Activated B cell treated with CpG ODN at 0.5 μM for 24 hours (primary cell): ENCODE results near the gene ATP1B2. TPM values are rescaled to one million over a fixed set of nuclear protein-coding genes. Genes with fewer than 3 reads are reported as not detected.

Source experiments
- ATAC-seq: fragments of 200-7000 bp; cut with Tn5 transposase; one replicate; pipeline ENCODE4 v1.10.0; 2021; ENCODE audit warnings: low read depth, mild to moderate bottlenecking, moderate library complexity
- CTCF ChIA-PET: fragments of 350-600 bp; sonication (Branson Sonifier 250); formaldehyde crosslinking; loops from one replicate; lab custom pipeline; 2021; ENCODE audit warnings: antibody characterized with exemption; lab: Charles Lee
- POLR2A ChIA-PET: fragments of 350-600 bp; sonication (Branson Sonifier 250); formaldehyde crosslinking; loops from one replicate; lab custom pipeline; 2021; ENCODE audit warnings: antibody characterized with exemption; lab: Charles Lee
- DNase-seq: peaks from one replicate; pipeline ENCODE4 v3.0.0; 2022
- H3K27ac Mint-ChIP-seq: one replicate; pipeline ENCODE4 v1.8.0; 2020; ENCODE audit warnings: mixed read lengths
- H3K27me3 Mint-ChIP-seq: one replicate; pipeline ENCODE4 v1.8.0; 2021; ENCODE audit warnings: mixed read lengths
- H3K36me3 Mint-ChIP-seq: one replicate; pipeline ENCODE4 v1.8.0; 2021; ENCODE audit warnings: low read depth, mixed read lengths
- H3K4me1 Mint-ChIP-seq: one replicate; pipeline ENCODE4 v1.8.0; 2021; ENCODE audit warnings: mixed read lengths
- H3K4me3 Mint-ChIP-seq: one replicate; pipeline ENCODE4 v1.8.0; 2020; ENCODE audit warnings: mild to moderate bottlenecking, mixed read lengths
- H3K9me3 Mint-ChIP-seq: one replicate; pipeline ENCODE4 v1.8.0; 2020; ENCODE audit warnings: mixed read lengths
- CTCF ChIP-seq: fragments of 200-600 bp; IDR thresholded peaks from one replicate; pipeline ENCODE4 v1.8.0; 2022; ENCODE audit warnings: antibody characterized with exemption, mild to moderate bottlenecking
- intact Hi-C: fragments of 100-400 bp; cut with micrococcal nuclease; formaldehyde crosslinking; loops from one replicate; pipeline ENCODE4 v1.15.1; 2024
- total RNA-seq: library from RNA; stranded (reverse); gene quantifications from 2 replicates; pipeline ENCODE4 v1.2.3, GENCODE V29; 2022

ATP1B2 gene
- total RNA-seq, 1 donor from 2014 or later, result not detected

- H3K36me3 Mint-ChIP-seq, result no peaks in the 10 kb centered on the region
- H3K4me1 Mint-ChIP-seq, result peaks cover 4% of the 10 kb centered on the region
- no peak for TF ChIP-seq CTCF
- H3K27me3 Mint-ChIP-seq, result peaks cover 7% of the 10 kb centered on the region
- no peak overlapping the region for H3K4me3 Mint-ChIP-seq
- POLR2A ChIA-PET, result interaction anchor here (1.4 kb wide), 1 partner anchor 16 kb away, joined by 3 read pairs; no protein-coding TSS in a partner anchor
- intact Hi-C loops, result no loop called here
- no peak for ATAC-seq
- H3K9me3 Mint-ChIP-seq, result no peaks in the 10 kb centered on the region
- DNase-seq, result no peak
- no peak overlapping the region for H3K27ac Mint-ChIP-seq
- CTCF ChIA-PET, result no interaction called here
Observed at GRCh38 chr17:7656958-7657609, 6.4 kb downstream of the ATP1B2 start.

DNA sequence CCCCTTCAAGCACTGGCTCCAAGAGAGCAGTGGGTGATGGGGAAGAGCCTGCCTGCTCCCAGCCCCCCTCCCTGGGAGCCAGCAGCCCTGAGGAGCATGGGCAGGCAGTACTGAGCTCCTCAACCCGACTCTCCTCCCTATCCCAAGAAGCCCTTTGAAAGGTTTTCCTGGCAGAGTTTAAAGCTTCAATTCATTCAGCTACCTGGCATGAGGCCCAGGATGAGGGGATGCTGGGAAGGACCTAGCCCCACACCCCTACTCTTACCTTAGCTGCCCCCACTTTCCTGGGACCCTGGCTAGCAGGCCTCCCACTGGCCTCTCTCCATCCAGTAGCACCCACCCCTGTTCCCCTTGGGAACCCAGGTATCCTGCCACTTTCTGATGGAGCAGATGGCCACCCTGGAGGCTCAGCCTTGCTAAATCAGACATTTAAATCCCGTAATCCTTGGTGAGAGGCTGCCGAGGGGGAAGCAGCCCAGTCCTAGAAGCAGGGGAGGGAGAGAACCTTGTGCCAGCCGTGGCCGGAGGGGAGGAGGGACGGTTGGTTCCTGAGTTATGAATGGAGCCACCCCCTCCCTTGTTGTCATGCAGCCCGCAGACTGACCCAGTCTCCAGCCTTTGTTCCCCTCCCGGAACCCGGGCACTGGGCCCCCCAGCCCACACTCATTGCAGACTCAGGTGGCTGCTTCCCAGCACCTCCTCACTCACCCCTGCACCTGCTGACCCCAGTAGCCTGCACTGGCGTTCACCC lies 17.1 kb downstream of the ATP1B2 start:
- H3K27me3 Mint-ChIP-seq, result no peaks in the 10 kb centered on the region
- no peak for DNase-seq
- no peak overlapping the region for H3K4me3 Mint-ChIP-seq
- H3K27ac Mint-ChIP-seq, result no peak overlapping the region
- no peak for TF ChIP-seq CTCF
- H3K36me3 Mint-ChIP-seq, result peaks cover 58% of the 10 kb centered on the region
- intact Hi-C loops, result no loop called here
- POLR2A ChIA-PET, result interaction anchor here (0.6 to 2.2 kb wide), 3 partner anchors 12 to 544 kb away, joined by 5 to 9 read pairs (median 8); partner anchors contain the start of gene TP53
- ATAC-seq, result no peak
- CTCF ChIA-PET, result no interaction called here
- no peaks in the 10 kb centered on the region for H3K4me1 Mint-ChIP-seq
- H3K9me3 Mint-ChIP-seq, result no peaks in the 10 kb centered on the region

GRCh38 chr17:7668482-7668881 lies 17.8 kb downstream of the ATP1B2 start:
- Mint-ChIP-seq H3K9me3 (peaks cover 2% of the 10 kb centered on the region), H3K27ac (no peak overlapping the region), H3K27me3 (no peaks in the 10 kb centered on the region), H3K4me1 (no peaks in the 10 kb centered on the region), H3K36me3 (peaks cover 64% of the 10 kb centered on the region), H3K4me3 (no peak overlapping the region)
- DNase-seq (no peak), ATAC-seq (no peak)
- CTCF ChIA-PET, result no interaction called here
- intact Hi-C loops, result no loop called here
- no peak for TF ChIP-seq CTCF
- POLR2A ChIA-PET, result interaction anchor here (0.7 kb wide), 1 partner anchor 545 kb away, joined by 8 read pairs; no protein-coding TSS in a partner anchor

DNA sequence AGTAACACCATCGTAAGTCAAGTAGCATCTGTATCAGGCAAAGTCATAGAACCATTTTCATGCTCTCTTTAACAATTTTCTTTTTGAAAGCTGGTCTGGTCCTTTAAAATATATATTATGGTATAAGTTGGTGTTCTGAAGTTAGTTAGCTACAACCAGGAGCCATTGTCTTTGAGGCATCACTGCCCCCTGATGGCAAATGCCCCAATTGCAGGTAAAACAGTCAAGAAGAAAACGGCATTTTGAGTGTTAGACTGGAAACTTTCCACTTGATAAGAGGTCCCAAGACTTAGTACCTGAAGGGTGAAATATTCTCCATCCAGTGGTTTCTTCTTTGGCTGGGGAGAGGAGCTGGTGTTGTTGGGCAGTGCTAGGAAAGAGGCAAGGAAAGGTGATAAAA lies 22.5 kb downstream of the ATP1B2 start:
- intact Hi-C loops, result no loop called here
- ChIA-PET CTCF (interaction anchor here (1.3 to 1.9 kb wide), 5 partner anchors 14 to 121 kb away, joined by 3 to 8 read pairs (median 4); partner anchors contain the start of gene TP53), POLR2A (interaction anchor here (0.7 to 5.5 kb wide), 5 partner anchors 14 to 100 kb away, joined by 3 to 39 read pairs (median 4); partner anchors contain the start of genes MPDU1, SAT2, TP53 and WRAP53)
- H3K4me3 Mint-ChIP-seq, result no peak overlapping the region
- no peak for DNase-seq
- TF ChIP-seq CTCF, result no peak
- H3K9me3 Mint-ChIP-seq, result peaks cover 6% of the 10 kb centered on the region
- H3K36me3 Mint-ChIP-seq, result peaks cover 80% of the 10 kb centered on the region
- peaks cover 7% of the 10 kb centered on the region for H3K4me1 Mint-ChIP-seq
- no peak for ATAC-seq
- no peaks in the 10 kb centered on the region for H3K27me3 Mint-ChIP-seq
- H3K27ac Mint-ChIP-seq, result no peak overlapping the region

DNA sequence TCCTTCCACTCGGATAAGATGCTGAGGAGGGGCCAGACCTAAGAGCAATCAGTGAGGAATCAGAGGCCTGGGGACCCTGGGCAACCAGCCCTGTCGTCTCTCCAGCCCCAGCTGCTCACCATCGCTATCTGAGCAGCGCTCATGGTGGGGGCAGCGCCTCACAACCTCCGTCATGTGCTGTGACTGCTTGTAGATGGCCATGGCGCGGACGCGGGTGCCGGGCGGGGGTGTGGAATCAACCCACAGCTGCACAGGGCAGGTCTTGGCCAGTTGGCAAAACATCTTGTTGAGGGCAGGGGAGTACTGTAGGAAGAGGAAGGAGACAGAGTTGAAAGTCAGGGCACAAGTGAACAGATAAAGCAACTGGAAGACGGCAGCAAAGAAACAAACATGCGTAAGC lies 24.2 kb downstream of the ATP1B2 start:
- DNase-seq (no peak), ATAC-seq (no peak)
- H3K36me3 Mint-ChIP-seq, result peaks cover 68% of the 10 kb centered on the region
- CTCF ChIA-PET, result interaction anchor here (0.8 kb wide), 1 partner anchor 12 kb away, joined by 3 read pairs; the partner anchor contains the start of gene TP53
- H3K9me3 Mint-ChIP-seq, result peaks cover 6% of the 10 kb centered on the region
- intact Hi-C loops, result no loop called here
- no peak overlapping the region for H3K27ac Mint-ChIP-seq
- no peak overlapping the region for H3K4me3 Mint-ChIP-seq
- peaks cover 8% of the 10 kb centered on the region for H3K4me1 Mint-ChIP-seq
- TF ChIP-seq CTCF, result no peak
- POLR2A ChIA-PET, result interaction anchor here (5.5 kb wide), 1 partner anchor 12 kb away, joined by 39 read pairs; the partner anchor contains the start of genes TP53 and WRAP53
- H3K27me3 Mint-ChIP-seq, result no peaks in the 10 kb centered on the region
